GM04504 (cell line): ENCODE data around the gene ADD1.
"Not testable (repeated sequence)": the region's sequence is repeated elsewhere in the genome, so short reads cannot be mapped to it uniquely, and the experiment has no call there.

Experiments
- DNase-seq: peaks from one replicate; pipeline ENCODE4 v3.0.0-alpha.2; 2012; ENCODE audit warnings: low read depth

The ADD1 gene

DNA sequence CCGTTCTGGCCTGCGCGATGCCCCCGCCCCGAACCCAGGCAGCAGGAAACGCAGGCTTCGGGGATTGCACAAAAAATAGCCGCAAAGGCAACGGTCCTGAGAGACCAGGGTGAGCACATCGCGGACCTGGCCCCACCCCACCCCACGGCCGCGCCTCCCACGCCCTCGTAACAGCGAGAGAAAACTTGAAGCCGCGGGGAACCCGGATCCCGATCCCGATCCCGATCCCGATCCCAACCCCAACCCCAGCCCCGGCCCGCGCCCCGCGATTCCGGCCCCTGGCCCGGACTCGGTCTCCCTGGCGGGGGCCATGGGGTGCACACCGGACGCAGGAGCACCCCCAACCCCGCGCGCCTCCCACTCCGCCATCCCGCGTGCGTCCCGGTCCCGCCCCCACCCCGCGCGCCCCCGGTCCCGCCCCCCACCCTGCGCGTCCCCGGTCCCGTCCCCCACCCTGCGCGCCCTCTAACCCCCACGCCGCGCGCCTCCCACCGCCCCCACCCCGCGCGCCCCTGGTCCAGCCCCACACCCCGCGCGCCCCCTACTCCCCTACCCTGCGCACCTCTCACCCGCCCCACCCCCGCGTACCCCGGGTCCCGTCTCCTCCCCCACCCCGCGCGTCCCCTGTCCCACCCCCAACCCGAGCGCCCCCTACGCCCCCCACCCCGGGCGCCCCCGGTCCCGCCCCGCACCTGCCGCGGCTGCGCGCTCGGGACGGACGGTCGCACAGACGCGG is 90.6 kb downstream of the ADD1 start:
- peak; percentile 25 for DNase-seq

GRCh38 chr4:2934813-2935761 is 91.4 kb downstream of the ADD1 start:
- peak; percentile 78 for DNase-seq

GRCh38 chr4:2935762-2936743 is 92.4 kb downstream of the ADD1 start:
- no peak for DNase-seq

GRCh38 chr4:2936773-2937145 is 93.1 kb downstream of the ADD1 start:
- DNase-seq: no peak

DNA sequence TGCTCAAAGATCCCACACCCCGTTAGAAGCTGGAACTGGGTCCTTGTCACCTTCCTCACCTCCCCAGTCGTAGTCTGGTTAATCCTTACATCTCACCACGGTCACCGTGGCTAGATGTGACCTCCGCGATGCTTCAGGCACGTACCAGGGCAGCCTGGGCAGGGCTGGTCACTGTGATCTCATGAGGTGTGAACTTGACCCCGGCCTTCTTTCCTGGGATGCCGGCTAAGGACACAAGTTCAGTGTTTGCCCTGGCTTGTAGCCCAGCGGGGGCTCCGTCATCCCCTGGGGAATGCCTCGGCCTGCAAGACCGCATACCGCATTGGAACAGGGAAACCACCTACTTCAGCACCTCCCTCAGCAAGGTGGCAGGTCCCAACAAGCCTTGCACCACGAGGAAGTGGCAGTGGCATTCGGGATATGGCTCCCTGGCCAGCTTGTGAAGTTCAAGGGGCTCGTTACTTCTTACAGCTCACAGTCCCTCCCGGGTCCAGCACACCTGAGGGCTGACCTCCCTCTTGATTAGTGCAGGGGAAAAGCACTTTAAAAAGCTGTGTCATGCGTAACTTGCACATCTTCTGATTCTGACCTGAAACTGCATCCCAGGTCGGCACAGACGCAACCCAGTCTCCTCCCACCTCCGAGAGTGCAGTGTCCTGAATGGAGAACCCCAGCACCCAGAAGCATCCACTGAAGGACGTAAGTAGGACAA is 93.7 kb downstream of the ADD1 start:
- DNase-seq: no peak

DNA sequence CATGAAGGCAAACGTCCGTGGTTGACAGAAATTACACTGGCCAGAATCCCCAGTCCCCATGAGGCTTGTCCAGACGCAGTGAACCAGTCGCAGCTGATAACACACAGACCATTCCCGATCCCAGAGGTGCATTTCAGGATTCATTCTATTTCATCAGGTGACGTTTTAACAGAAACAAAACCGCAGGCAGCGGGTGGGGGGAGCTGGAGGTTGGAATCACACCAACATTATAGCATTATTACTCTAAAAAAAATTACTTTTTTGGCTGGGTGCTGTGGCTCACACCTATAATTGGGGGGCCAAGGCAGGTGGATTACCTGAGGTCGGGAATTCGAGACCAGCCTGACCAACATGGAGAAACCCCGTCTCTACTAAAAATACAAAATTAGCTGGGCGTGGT is 94.3 kb downstream of the ADD1 start:
- DNase-seq: no peak

GRCh38 chr4:2938411-2938810 is 94.8 kb downstream of the ADD1 start:
- DNase-seq: not testable (repeated sequence)

GRCh38 chr4:2938906-2939305 is 95.3 kb downstream of the ADD1 start:
- no peak for DNase-seq

GRCh38 chr4:2939383-2940243 is 96.0 kb downstream of the ADD1 start:
- no peak for DNase-seq

GRCh38 chr4:2940267-2941137 is 96.9 kb downstream of the ADD1 start:
- DNase-seq: no peak

DNA sequence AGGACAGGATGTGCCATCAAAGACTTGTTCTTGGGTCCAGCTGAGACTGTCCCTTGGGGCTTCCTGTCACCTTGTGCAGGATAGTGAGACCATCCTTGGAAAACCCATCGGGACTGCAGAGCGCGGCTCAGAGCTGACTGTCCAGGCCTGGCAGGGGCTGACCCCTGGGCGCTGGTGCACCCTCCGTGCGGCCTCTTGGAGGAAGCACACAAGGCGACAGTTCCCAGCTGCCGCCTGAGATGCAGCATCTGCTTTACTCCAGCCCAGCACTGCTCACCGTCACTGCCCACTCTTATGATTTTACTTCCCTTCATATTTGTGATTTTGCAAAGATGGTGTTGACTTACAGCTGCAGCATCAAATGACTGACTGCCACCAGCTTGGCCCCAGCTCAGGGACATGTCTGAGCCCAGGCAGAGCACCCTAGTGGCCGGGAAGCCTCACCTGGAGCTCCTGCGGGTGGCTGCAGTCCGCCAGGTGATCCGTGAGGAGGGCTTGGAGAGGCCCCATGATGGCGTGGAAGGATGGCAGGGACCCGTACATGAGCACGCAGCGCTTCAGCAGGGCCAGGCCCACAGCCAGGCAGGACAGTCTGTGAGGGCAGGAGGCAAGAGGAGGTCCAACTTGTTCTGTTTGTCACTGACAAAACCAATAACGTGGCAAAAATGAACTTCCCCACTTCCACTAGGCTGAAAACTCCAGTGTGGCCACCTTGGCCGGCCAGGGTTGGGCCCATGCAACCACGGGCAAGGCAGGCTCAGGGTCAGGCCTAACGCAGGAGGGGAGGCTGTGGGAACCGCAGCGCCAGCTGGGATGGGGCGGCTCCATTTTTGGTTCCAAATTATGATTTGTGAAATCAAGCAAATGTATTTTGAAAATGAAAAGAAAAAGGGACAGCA is 97.7 kb downstream of the ADD1 start:
- no peak for DNase-seq

DNA sequence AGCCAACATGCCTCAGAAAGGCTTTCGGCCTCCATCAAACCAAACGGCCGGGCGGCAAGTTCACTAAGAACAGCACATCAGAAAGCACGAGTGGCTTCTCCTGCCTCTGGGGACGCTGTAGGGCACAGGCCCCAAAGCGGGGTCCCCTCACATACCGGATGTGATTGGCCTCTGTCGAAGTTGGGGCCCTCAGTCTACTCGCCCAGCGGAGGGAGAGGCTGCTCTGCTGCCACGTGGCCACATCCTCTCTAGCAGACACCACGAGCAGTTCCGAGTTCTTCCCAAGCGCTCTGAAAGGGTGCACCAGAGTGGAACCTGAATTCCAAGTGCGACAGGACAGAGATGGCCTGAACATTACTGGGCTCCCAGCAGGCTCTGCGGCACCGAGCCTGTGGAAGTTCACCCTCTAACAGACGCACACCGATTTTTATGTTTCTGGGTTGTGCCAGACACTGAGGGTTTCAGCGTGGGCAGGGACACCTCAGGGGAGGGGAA is 98.4 kb downstream of the ADD1 start:
- no peak for DNase-seq

GRCh38 chr4:2942532-2943363 is 99.1 kb downstream of the ADD1 start:
- DNase-seq: no peak

DNA sequence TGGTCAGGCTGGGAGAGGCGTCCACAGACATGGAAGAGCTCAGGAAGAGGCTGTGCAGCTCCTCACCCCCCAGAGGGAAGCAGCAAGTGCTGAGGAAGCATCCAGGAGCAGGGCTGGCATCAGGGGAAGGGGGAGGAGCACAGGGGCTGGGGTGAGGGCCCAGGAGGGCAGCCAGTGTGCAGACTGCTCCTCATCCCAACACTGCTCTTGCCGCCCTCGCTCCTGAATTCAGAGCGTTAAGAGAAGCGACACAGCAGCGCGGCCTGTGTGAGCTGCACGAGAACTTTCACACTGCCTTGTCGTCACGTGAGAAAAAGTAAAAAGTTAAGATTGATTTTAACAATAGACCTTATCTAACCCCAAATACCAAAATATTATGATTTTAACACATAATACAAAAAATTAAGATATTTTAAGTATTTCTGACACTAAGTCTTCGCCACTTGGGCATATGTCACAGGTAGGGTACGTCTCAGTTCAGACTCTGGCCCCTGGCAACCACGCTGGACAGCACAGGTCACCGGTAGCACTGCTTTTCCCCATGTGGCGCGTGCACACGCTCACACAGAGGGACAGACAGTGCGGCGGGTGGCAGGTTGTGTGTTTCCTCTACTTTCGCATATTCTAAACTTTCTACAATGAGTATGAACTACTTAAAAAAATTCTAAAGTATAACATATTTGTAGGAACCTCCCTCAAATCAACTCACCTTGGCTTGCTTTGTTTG is 99.9 kb downstream of the ADD1 start:
- no peak for DNase-seq

DNA sequence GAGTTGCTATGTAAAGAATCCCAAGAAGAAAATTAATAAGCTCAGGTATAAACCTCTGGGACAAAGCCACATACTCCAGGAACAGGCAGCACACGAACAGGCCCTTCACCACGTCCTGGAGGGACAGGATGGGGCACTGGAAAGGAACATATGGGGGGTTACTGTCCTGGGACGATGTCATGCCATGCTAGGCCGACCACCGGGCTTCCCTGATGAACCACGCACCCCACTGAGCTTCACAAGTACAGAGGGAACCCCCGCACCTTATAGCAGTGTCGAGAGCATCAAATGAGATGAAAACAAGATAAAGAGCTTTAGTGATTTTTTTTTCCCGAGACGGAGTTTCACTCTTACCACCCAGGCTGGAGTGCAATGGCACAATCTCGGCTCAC is 100.4 kb downstream of the ADD1 start:
- no peak for DNase-seq
